Cardiac septum (tissue), 1 donor: ENCODE data around the gene WDR70. TPM values are rescaled to one million over a fixed set of nuclear protein-coding genes. Genes with fewer than 3 reads are reported as not detected.
"Not testable (repeated sequence)": the region's sequence is repeated elsewhere in the genome, so short reads cannot be mapped to it uniquely, and the experiment has no call there.

Source experiments
- DNase-seq: peaks from one replicate; pipeline ENCODE4 v3.0.0-alpha.2; 2020; ENCODE audit warnings: low spot score
- intact Hi-C: fragments of 100-400 bp; cut with DNase I; formaldehyde crosslinking; loops from one replicate; pipeline ENCODE4 v1.14.0; 2022
- total RNA-seq: library from RNA; stranded (reverse); fragmentation: NEBNext Ultra II Directional; extraction: Animal tissue kit (Norgen Biotek cat#: 25700); gene quantifications from one replicate; pipeline ENCODE4 v1.2.1, GENCODE V29; 2021
- donor health status: DM: no; HTN: no; CAD: no.

WDR70 gene
- total RNA-seq, 1 donor from 2014 or later, result 16.0 TPM

DNA sequence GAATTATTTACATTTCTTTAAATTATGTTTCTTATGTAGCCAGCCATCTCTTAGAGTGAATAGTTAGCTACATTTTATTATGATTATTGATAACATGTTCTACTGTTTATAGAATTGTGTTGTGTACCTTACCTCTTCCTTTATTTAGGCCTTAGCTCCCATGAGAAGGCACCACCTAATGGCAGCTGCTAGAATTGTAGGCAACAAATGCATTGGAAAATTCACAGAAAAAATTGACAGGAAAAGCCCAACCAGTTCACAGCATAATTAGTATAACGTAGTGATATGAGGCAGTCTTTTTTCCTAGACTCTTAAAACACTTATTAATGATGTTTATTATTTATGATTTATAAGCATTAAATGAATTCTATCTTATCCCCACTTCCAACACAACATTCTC is 175.8 kb downstream of the WDR70 start:
- DNase-seq, result no peak
- intact Hi-C loops, result no loop called here

DNA sequence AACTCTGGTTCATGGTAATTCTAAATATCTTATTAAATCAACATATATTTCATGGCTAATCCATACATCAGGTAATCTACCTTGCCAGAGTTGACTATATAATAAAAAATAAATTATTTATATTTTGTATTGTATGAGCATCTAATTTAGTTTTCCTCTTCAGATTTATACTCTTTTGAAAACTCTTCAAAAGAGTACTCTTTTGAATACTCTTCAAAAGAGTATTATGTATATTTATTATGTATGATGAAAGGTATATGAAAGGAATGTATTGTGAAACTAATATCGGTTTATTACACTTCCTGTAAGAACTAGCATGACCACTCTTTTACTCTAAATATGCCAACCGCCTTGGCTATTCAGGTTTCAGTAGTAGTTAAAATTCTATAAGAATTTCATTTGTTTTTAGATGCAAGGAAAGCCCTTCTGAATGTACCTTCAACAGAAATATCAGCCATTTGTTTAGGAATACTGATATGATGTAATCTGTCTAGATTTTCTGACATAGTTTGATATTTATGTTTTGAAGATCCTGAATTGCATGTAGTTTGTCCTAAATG is 178.7 kb downstream of the WDR70 start:
- DNase-seq, result no peak
- intact Hi-C loops, result no loop called here

DNA sequence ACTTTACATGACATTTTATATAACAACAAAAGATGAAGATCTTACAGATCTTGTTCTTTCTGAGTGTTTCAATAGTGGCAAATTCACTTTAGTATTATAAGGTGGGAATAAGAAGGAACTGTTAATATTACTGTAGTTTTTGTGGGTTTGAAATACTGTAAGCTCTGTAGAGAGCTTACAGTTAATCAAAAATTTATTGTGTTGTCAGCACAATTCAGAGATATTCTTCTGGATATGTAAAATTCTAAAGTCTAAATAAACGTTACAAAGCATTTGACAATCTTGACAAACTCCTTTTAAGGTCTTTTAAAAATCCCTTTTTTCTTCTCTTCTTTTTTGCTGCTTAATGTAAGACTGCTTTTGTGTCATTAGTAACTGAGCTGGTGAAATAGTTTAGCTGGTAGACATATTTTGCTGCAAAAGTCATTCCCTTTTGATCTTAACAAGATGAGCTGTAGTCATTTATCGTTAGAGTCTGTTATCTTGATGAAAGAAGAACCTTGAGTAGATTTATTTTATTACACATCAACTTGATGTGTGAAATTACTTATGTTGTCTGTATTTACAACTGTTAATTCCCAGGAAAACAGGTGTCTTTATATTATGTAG is 186.0 kb downstream of the WDR70 start:
- intact Hi-C loops, result no loop called here
- DNase-seq, result no peak

DNA sequence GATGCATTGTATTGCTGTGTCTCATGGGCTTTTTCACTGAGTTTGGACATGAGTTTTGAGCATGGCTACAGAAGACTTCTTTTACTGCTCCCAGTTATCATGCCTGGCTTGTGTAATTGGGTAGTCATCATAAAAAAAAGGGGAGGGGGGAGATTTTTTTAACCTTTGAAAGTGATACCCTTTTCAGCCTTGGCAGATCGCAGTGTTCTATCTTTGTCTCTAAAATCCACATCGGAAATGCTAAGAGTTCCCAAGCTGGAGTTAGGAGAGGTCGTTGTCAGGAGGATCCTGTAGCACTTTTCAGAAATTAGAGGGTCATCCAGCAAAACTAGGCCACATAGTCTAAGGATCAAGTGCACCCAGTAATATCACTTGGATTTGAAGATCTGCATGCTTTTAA is 188.4 kb downstream of the WDR70 start:
- no peak for DNase-seq
- intact Hi-C loops, result no loop called here

DNA sequence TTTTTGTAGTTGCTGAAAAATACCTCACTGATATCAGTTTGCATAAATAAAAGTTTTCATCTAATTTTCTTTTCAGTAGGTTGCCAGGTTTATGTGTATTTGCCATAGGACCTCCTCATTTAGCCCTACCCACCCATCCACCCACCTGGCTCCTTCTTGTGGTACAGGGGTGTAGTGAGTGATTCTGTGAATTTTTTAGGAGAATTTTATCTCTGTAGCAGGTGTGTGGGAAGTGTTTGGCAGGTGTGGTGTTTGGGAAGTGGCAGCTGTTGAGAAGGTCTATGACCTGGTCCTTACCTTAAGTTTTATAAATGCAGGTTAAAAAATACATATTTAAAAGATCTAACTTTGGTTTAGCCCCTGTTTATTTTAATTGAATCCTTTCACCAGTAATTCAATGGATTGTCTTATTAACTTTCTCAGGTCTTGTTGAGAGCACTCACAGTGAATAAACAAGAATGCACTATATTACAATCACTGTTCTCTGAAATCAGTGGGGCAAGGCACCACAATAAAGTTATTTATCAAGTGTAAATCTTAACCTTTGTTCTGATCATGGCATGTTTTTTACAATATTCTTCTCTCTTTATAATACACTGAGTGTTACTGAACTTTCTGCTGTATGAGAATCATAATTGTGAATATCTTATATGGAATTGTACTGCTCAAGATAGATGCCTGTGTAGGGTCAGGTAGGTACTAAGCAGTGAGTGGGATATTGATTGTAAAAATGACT is 189.1 kb downstream of the WDR70 start:
- intact Hi-C loops, result no loop called here
- no peak for DNase-seq

DNA sequence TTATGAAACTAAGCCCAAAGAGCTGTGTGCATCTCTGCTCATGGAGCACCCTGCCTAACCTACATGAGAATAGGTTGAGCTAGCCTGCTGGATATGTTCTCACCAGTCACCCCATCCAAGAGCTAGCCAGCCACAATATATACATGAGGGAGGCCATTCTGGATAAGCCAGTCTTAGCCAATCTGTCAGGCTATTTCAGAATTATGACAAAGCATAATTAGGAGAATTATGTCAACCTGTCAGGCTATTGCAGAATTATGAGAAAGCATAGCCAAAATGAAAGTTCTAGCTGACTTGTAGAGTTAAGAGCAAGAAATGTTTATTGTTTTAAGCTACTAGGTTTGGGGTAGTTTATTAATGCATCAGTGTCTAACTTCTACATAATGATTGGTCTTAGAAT is 189.8 kb downstream of the WDR70 start:
- no peak for DNase-seq
- intact Hi-C loops, result no loop called here

DNA sequence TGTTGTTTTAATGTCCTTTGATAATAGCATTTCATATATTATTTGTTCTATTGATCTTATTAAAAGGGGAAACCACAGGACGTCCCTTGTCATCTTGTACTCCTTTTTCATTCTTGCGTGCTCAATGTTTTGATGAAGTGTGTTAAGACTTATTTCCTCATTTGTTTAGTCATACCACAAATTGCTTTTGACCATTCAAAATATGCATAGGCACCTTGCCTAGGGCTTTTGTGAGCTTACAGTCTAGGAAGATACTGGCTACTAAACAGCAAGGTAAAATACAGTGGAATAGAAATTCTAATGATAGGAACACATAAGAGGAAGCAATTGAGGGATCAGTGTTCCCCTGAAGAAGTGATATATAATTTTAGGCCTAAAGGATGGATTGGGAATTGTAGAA is 190.3 kb downstream of the WDR70 start:
- intact Hi-C loops, result no loop called here
- no peak for DNase-seq

DNA sequence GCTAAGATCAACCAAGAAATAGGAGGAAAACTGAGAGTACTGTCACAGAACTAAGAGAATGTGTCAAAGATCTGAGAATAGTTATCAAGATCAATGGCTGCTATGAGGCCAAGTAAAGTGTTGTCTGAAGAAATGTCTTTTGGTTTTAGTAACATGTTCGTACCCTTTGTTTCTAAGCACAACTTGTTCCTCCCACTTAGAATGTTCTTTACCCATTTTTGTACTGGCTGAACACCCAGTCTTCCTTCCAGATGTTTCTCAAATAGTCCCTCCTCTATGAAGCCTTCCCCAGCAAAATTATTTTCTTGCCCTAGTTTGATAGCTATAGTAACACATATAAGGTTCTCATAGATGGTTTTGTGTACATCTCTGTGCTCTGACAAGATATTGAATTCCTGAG is 191.5 kb downstream of the WDR70 start:
- intact Hi-C loops, result no loop called here

DNA sequence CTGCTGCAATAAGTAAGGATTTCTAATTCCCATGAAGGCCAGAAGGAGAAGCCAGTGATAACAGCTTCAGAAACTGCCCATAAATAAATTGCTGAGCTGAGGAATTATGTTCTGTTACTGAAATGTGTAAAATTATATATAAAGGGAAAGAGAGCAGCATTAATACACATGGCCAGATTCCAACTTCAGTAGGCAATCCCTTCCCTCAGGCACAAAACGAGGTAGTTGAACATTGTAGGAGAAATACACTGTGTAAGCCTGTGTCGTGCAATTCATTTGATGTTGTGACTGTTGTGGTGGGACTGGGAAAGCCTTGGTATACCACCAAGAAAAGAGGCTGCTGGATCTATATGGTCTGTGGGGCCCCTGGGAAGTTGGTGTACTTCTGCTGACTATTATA is 192.9 kb downstream of the WDR70 start:
- intact Hi-C loops, result no loop called here

More for the DNA sequence above, 191.5 kb downstream of the WDR70 start:
- DNase-seq, result no peak

DNA sequence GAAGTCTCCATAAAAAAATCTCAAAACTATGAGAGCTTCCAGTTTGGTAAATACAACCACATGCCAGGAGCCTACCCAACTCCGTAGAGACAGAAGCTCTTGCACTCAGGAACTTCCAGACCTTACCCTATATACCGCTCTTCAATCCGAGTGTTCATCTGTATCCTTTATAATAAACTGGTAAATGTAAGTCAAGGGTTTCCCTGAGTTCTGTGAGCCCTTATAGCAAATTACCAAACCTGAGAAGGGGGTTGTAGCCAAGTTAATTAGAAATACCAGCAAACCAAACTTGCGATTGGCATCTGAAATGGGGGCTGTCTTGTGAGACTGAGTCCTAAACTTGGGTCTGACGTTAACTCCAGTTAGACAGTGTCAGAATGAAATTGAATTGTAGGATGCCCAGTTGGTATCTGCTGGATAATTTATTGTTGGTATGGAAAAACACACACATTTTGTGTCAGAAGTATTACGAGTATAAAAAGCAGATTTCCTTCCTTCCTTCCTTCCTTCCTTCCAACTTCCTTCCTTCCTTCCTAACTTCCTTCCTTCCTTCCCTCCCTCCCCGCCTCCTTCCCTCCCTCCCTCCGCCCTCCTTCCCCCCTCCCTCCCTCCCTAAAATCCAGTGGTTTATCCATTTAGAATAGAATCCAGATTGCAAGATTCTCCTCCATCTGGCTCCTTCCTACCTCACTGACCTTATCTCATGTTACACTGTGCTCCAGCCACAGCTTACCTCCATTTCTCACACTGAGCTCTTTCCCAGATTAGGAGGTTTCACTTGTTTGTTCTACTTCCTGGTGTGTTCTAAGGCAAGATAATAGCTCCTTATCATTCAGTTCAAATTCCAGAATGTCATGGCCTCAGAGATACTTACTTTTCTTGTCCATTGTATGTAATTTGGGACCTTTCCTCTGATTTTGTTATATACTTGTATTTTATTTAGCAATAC is 196.7 kb downstream of the WDR70 start:
- no peak for DNase-seq
- intact Hi-C loops, result no loop called here

More for the DNA sequence above, 192.9 kb downstream of the WDR70 start:
- no peak for DNase-seq

DNA sequence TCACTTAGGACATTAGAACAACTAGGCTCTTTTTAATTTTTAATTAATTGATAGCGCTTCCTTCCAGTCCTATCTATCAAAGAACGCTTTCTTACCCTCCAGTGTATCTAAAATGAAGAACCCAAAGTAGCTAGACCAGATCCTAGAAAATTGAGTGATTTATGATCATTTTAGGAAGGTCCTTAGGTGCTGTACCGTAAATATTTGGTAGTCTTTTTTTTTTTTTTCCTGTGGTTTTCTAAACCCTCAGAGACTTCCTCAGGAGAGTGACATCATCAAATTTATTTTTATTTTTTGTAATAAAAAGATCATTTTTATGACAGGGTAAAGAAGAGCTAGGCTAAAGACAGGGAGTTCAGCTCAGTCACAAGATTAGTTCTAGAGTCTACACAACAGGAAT is 197.4 kb downstream of the WDR70 start:
- intact Hi-C loops, result no loop called here

DNA sequence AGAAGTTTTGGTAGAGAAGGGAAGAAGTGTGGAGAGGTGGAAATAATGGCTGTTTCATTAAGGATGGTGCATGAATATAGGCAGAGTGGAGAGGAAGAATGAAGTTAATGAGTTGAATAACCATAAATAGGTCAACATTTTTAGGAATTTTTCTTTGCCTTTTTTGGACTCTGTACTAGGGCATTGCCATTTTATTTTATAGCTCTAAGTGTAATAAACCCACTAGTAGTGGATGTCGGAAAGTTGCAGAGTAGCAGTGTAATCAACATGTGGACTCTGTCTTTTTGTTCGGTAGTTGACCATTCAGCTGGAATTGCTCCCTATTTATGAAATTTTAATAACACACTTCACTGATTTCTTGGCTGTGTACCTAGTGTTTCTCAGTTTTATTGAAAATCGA is 199.1 kb downstream of the WDR70 start:
- intact Hi-C loops, result no loop called here
- DNase-seq, result no peak

More for the DNA sequence above, 197.4 kb downstream of the WDR70 start:
- DNase-seq, result no peak

DNA sequence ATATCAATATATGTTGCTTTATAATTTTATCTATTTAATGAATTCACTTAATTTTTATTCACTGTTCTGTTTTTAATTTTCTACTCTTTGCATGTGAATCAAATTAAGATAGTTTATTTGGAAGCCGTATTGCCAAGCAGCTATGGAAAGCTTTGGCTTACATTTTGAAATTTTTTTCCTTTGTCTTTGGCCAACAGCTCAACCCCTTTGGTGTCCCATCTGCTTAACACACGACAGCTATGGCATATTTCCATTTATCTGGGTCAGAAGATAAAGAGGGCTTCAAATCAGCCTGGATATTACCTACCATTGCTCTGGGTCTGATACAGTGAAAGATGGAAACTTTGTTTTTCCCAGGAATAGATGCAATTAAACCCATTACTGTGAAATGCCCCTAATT is 201.0 kb downstream of the WDR70 start:
- intact Hi-C loops, result no loop called here
- no peak for DNase-seq

DNA sequence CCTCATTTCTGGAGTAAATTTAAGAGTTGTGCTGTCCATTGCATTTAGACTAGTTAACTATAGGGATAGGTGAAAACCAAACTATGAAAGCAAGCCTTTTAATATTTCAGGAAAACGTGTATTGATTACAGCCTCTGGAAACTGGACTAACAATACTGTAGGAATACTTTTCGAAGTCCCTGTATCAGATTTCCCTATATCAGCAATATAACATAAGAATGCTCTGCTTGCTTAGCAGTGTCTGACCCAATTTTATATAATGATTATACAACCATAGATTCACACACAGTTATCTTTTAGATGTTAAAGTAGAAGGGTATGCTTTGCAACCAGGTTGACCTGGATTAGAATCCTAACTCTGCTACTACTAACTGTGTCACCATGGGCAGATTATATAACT is 203.1 kb downstream of the WDR70 start:
- no peak for DNase-seq
- intact Hi-C loops, result no loop called here

DNA sequence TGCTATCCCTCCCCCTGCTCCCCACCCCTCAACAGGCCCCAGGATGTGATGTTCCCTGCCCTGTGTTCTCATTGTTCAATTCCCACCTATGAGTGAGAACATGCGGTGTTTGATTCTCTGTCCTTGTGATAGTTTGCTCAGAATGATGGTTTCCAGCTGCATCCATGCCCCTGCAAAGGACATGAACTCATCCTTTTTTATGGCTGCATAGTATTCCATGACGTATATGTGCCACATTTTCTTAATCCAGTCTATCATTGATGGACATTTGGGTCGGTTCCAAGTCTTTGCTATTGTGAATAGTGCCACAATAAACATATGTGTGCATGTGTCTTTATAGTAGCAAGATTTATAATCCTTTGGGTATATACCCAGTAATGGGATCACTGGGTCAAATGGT is 214.2 kb downstream of the WDR70 start:
- DNase-seq, intact Hi-C loops: not testable (repeated sequence)

DNA sequence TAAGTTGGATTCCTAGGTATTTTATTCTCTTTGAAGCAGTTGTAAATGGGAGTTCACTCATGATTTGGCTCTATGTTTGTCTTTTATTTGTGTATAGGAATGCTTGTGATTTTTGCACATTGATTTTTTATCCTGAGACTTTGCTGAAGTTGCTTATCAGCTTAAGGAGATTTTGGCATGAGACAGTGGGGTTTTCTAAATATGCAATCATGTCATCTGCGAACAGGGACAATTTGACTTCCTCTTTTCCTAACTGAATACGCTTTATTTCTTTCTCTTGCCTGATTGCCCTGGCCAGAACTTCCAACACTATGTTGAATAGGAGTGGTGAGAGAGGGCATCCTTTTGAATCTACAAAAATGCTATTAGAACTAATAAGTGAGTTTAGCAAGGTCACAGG is 215.7 kb downstream of the WDR70 start:
- intact Hi-C loops, DNase-seq: not testable (repeated sequence)

DNA sequence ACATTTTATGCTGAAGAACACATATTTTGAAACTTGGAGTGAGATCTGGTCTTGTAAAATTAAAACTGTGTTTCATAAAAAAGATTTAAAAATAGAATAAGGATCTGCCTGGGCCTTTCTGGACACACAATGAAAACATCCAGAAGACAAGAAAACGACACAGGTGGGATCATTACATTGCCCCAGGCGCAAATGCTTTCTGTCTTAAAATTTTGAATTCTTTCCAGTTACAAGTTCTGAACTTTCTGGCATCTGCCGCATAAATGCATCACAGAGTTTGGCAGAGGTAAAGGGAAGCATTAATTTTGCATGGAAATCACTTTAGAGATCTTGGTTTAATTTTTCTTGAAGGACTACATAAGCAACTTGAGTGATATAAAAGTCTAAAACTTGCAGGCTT is 219.6 kb downstream of the WDR70 start:
- intact Hi-C loops, result no loop called here
- DNase-seq, result no peak

DNA sequence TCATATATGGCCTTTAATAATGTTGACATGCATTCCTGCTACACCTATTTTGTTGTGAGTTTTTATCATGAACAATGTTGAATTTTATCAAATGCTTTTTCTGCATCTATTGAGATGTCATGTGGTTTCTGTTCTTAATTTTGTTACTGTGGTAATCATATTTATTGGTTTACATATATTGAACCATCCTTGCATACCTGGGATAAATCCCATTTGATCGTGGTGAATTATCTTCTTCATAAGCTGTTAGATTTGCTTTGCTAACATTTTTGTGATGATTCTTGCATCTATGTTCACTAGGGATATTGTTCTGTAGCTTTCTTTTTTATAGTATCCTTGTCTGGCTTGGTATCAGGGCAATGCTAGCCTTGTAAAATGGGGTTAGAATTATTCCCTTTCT is 222.0 kb downstream of the WDR70 start:
- DNase-seq, result no peak
- intact Hi-C loops, result no loop called here

DNA sequence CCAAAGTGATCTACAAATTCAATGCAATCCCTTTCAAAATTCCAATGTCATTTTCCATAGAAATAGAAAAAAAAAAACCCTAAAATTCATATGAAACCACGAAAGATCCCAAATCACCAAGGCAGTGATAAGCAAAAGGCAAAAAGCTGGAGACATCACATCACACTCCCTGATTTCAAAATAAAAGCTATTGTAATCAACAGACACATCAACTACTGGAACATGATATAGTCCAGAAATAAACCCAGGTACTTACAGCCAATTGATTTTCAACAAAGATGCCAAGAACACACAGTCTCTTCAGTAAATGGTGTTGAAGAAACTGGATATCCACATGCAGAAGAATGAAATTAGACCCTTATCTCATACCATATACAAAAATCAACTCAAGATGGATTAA is 224.0 kb downstream of the WDR70 start:
- intact Hi-C loops, result no loop called here
- no peak for DNase-seq

DNA sequence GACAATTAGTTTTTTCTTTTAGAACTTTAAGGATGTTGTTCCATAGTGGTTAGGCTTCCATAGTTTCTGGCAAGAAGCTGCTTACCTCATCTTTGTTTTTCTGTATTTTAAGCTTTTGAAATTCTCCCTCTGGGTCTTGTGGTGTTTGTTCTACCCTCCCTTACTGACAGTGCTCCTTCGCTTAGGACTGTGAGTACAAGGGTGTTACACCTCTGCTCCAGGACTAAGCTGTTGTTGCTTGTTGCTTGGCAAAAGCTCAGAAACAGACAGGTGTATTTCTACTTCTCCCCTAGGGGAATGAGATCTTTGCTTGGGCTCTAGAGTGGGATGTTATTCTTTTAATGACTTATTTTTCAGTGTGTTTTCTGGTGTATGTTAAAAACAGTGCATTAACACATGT is 225.2 kb downstream of the WDR70 start:
- intact Hi-C loops, result no loop called here
- no peak for DNase-seq
